GM23338 (cell line): Measurements from ENCODE around the gene AKAP9. TPM values are rescaled to one million over a fixed set of nuclear protein-coding genes. Genes with fewer than 3 reads are reported as not detected.

Source experiments
- ATAC-seq: fragments of 200-7000 bp; cut with Tn5 transposase; 3 replicates; pipeline ENCODE4 v1.9.1; 2020
- DNase-seq: peaks from one replicate; pipeline ENCODE4 v3.0.0-alpha.2; 2015; ENCODE audit warnings: low spot score
- H2AFZ ChIP-seq: fragments of 200-600 bp; sonication (generic); 2 replicates; pipeline ENCODE4 v1.8.0; 2016; ENCODE audit warnings: antibody characterized with exemption, mild to moderate bottlenecking, moderate library complexity
- H3F3A ChIP-seq: fragments of 200-600 bp; sonication (generic); replicated peaks from 2 replicates; pipeline ENCODE4 v1.8.0; 2017; ENCODE audit warnings: antibody characterized with exemption, mixed run types, low read depth
- H3K27ac ChIP-seq: fragments of 200-600 bp; sonication (generic); 2 replicates; pipeline ENCODE4 v1.6.1; 2016; ENCODE audit warnings: low read depth
- H3K27me3 ChIP-seq: fragments of 200-600 bp; sonication (generic); 2 replicates; pipeline ENCODE4 v1.8.0; 2016; ENCODE audit warnings: mild to moderate bottlenecking, mixed run types, moderate library complexity; ENCODE audit not compliant: insufficient read depth
- H3K36me3 ChIP-seq: fragments of 200-600 bp; sonication (generic); 2 replicates; pipeline ENCODE4 v1.8.0; 2016; ENCODE audit warnings: mild to moderate bottlenecking; ENCODE audit not compliant: insufficient read depth
- H3K4me1 ChIP-seq: fragments of 200-600 bp; sonication (generic); 2 replicates; pipeline ENCODE4 v1.8.0; 2016; ENCODE audit warnings: mild to moderate bottlenecking, moderate library complexity; ENCODE audit not compliant: insufficient read depth
- H3K4me2 ChIP-seq: fragments of 200-600 bp; sonication (generic); 2 replicates; pipeline ENCODE4 v1.7.1; 2017; ENCODE audit warnings: mixed run types
- H3K4me3 ChIP-seq: fragments of 200-600 bp; sonication (generic); 2 replicates; pipeline ENCODE4 v1.6.1; 2016; ENCODE audit warnings: mixed run types
- H3K79me2 ChIP-seq: fragments of 200-600 bp; sonication (generic); replicated peaks from 2 replicates; pipeline ENCODE4 v1.8.0; 2017; ENCODE audit warnings: mild to moderate bottlenecking; ENCODE audit not compliant: insufficient read depth
- H3K9me2 ChIP-seq: fragments of 200-600 bp; sonication (generic); 2 replicates; pipeline ENCODE4 v1.8.0; 2017; ENCODE audit not compliant: insufficient read depth
- H4K20me1 ChIP-seq: fragments of 200-600 bp; sonication (generic); replicated peaks from 2 replicates; pipeline ENCODE4 v1.8.0; 2017; ENCODE audit warnings: mild to moderate bottlenecking; ENCODE audit not compliant: insufficient read depth
- H3K27ac Mint-ChIP-seq: 2 replicates; pipeline ENCODE4 v1.8.0; 2020; ENCODE audit warnings: inconsistent platforms, mild to moderate bottlenecking, moderate library complexity, mixed read lengths
- H3K27me3 Mint-ChIP-seq: 3 replicates; pipeline ENCODE4 v1.8.0; 2022; ENCODE audit warnings: low read depth, mild to moderate bottlenecking, moderate library complexity, mixed read lengths, inconsistent platforms; ENCODE audit not compliant: insufficient read depth, poor library complexity
- H3K36me3 Mint-ChIP-seq: 3 replicates; pipeline ENCODE4 v1.8.0; 2021; ENCODE audit warnings: low read depth, mild to moderate bottlenecking, inconsistent platforms, moderate library complexity, mixed read lengths
- H3K4me1 Mint-ChIP-seq: 3 replicates; pipeline ENCODE4 v1.8.0; 2020; ENCODE audit warnings: mild to moderate bottlenecking, inconsistent platforms, mixed read lengths
- H3K4me3 Mint-ChIP-seq: 3 replicates; pipeline ENCODE4 v1.8.0; 2021; ENCODE audit warnings: moderate library complexity, mild to moderate bottlenecking, inconsistent platforms, mixed read lengths
- H3K9me3 Mint-ChIP-seq: 3 replicates; pipeline ENCODE4 v1.8.0; 2020; ENCODE audit warnings: moderate library complexity, mild to moderate bottlenecking, inconsistent platforms, mixed read lengths
- CREB1 ChIP-seq: fragments of 250-450 bp; sonication (Bioruptor Pico); IDR thresholded peaks from 2 replicates; pipeline ENCODE4 v1.5.0; 2020; ENCODE audit warnings: low read depth, mild to moderate bottlenecking, moderate library complexity
- CTCF ChIP-seq, 2 experiments: fragments of 200-600 bp in 1 of 2; sonication (generic) in 1 of 2; conservative IDR thresholded peaks; 2 replicates each; pipeline versions ENCODE4 v1.5.1 to v1.6.1; 2016 to 2017; ENCODE audit warnings: antibody characterized with exemption in 2 of 2, low read depth in 2 of 2, mild to moderate bottlenecking in 2 of 2, moderate library complexity in 1 of 2
- ETS1 ChIP-seq: IDR thresholded peaks from 2 replicates; pipeline ENCODE4 v1.6.1; 2016; ENCODE audit warnings: antibody characterized with exemption
- EZH2 ChIP-seq: fragments of 200-600 bp; sonication (generic); IDR thresholded peaks from one replicate; pipeline ENCODE4 v1.8.0; 2017; ENCODE audit warnings: antibody characterized with exemption, mild to moderate bottlenecking, low read depth; ENCODE audit not compliant: unreplicated experiment
- EZH2phosphoT487 ChIP-seq: fragments of 200-600 bp; sonication (generic); IDR thresholded peaks from one replicate; pipeline ENCODE4 v1.8.1; 2018; ENCODE audit warnings: antibody characterized with exemption; ENCODE audit not compliant: unreplicated experiment
- POLR2AphosphoS5 ChIP-seq: IDR thresholded peaks from 2 replicates; pipeline ENCODE4 v1.6.1; 2016; ENCODE audit warnings: antibody characterized with exemption, low read depth
- REST ChIP-seq: IDR thresholded peaks from one replicate; pipeline ENCODE4 v1.6.1; 2018; ENCODE audit warnings: antibody characterized with exemption; ENCODE audit not compliant: unreplicated experiment
- STAT1 ChIP-seq: IDR thresholded peaks from one replicate; pipeline ENCODE4 v1.6.1; 2016; ENCODE audit warnings: antibody characterized with exemption; ENCODE audit not compliant: unreplicated experiment
- ZNF331 ChIP-seq: fragments of 250-450 bp; sonication (Bioruptor Pico); IDR thresholded peaks from 2 replicates; pipeline ENCODE4 v1.5.0; 2020; ENCODE audit warnings: low read depth, mild to moderate bottlenecking, moderate library complexity
- polyA plus RNA-seq: library from polyadenylated mRNA; unstranded; fragments of >200 nt; fragmentation: Nextera tagmentation; extraction: Ambion mirVana; gene quantifications from 2 replicates; pipeline ENCODE4 v1.2.1, GENCODE V29; 2016
- total RNA-seq: library from RNA; depleted of rRNA; stranded (reverse); fragments of >200 nt; shearing (Covaris generic); gene quantifications from 2 replicates; pipeline ENCODE4 v1.2.3, GENCODE V29; 2014

AKAP9 gene
- total and polyA plus RNA-seq, 2 experiments from 2014 or later, result 33.5 to 67.4 TPM

GRCh38 chr7:92133737-92134270 lies 193.1 kb downstream of the AKAP9 start:
- Mint-ChIP-seq H3K36me3 (peaks cover 23% of the 10 kb centered on the region), H3K9me3 (peaks cover 1% of the 10 kb centered on the region; the same call in 1 of the 3 replicates), H3K27me3 (peaks cover 8% of the 10 kb centered on the region), H3K4me3 (peak overlapping the region; percentile 89), H3K4me1 (peaks cover 14% of the 10 kb centered on the region; the same call in 2 of the 3 replicates), H3K27ac (peak overlapping the region; percentile 100)
- H3K36me3 ChIP-seq, result peaks cover 24% of the 10 kb centered on the region
- H3K9me2 ChIP-seq, result no peaks in the 10 kb centered on the region
- H4K20me1 ChIP-seq, result peaks cover 34% of the 10 kb centered on the region
- H3K4me2 ChIP-seq, result peak overlapping the region; percentile 93
- H3K27ac ChIP-seq, result peak overlapping the region; percentile 91
- no peaks in the 10 kb centered on the region for H3F3A ChIP-seq
- ATAC-seq, result peak; percentile 70
- H3K27me3 ChIP-seq, result no peaks in the 10 kb centered on the region
- peaks cover 24% of the 10 kb centered on the region for H3K4me1 ChIP-seq
- H3K79me2 ChIP-seq, result peaks cover 48% of the 10 kb centered on the region
- H3K4me3 ChIP-seq, result peak overlapping the region; percentile 95
- DNase-seq, result peak; percentile 90
- TF ChIP-seq ETS1 (no peak), REST (no peak), ZNF331 (CRISPR knock-in tag) (no peak), POLR2AphosphoS5 (no peak; the same call in 1 of the 2 replicates), CREB1 (CRISPR knock-in tag) (0 out of 2 replicates have a peak, but pooled peaks have one; percentile 36), EZH2 (no peak), CTCF (conservative IDR thresholded peaks at IDR 0.05; ENCODE audit: low read depth in 2 of 2) (peak; percentile 83 to 85), STAT1 (no peak), EZH2phosphoT487 (no peak)
- H2AFZ ChIP-seq, result peak overlapping the region; percentile 79; the same call in 1 of the 2 replicates
